Endothelial cell of umbilical vein (primary cell): Measurements from ENCODE around the gene LGALSL. TPM values are rescaled to one million over a fixed set of nuclear protein-coding genes. Genes with fewer than 3 reads are reported as not detected.

ENCODE experiments used
- BruUV-seq: library from RNA; stranded (reverse); fragments of 400-500 nt; replicated peaks from 2 replicates; lab custom pipeline; 2021; lab: Mats Ljungman, UMichigan
- CTCF ChIA-PET: fragments of 300-600, 350-600 bp; sonication (Branson Sonifier 250); formaldehyde crosslinking; loops from one replicate; lab custom pipeline; 2021; ENCODE audit warnings: antibody characterized with exemption, inconsistent platforms; lab: Charles Lee
- POLR2A ChIA-PET: fragments of 300-600, 350-600 bp; sonication (Branson Sonifier 250); formaldehyde crosslinking; loops from one replicate; lab custom pipeline; 2021; ENCODE audit warnings: antibody characterized with exemption, inconsistent platforms; lab: Charles Lee
- DNase-seq: peaks from one replicate; pipeline ENCODE4 v3.0.0-alpha.2; 2011; ENCODE audit warnings: low read depth, low spot score
- FAIRE-seq: peaks from 2 replicates; lab custom pipeline; 2011; peaks lifted over from hg19 to GRCh38; lab: Jason Lieb, UNC
- H2AFZ ChIP-seq: 2 replicates; pipeline ENCODE4 v1.6.0; 2012; ENCODE audit warnings: low read depth, low read length, control low read depth, inconsistent platforms
- H3K27ac ChIP-seq: 2 replicates; pipeline ENCODE4 v1.5.1; 2011; ENCODE audit warnings: low read depth, mild to moderate bottlenecking, control low read depth, low read length, moderate library complexity; ENCODE audit not compliant: insufficient read depth
- H3K27me3 ChIP-seq, 2 experiments: 2 replicates each; pipeline versions ENCODE4 v1.6.0 to v1.6.1; 2011; ENCODE audit warnings: low read length in 2 of 2, mixed read lengths in 1 of 2; ENCODE audit not compliant: control insufficient read depth in 2 of 2, insufficient read depth in 2 of 2
- H3K36me3 ChIP-seq, 2 experiments: 2 replicates in 1 of 2; 3 replicates in 1 of 2; pipeline ENCODE4 v1.5.1; 2011; ENCODE audit warnings: low read length in 2 of 2, mild to moderate bottlenecking in 1 of 2, moderate library complexity in 1 of 2; ENCODE audit not compliant: control insufficient read depth in 2 of 2, insufficient read depth in 2 of 2; ENCODE audit errors: extremely low read depth in 1 of 2
- H3K4me1 ChIP-seq: 3 replicates; pipeline ENCODE4 v1.5.1; 2011; ENCODE audit warnings: mild to moderate bottlenecking, low read length; ENCODE audit not compliant: control insufficient read depth, insufficient read depth; ENCODE audit errors: extremely low read depth
- H3K4me2 ChIP-seq: 2 replicates; pipeline ENCODE4 v1.6.1; 2011; ENCODE audit warnings: low read length, control low read depth, mixed read lengths; ENCODE audit not compliant: insufficient read depth
- H3K4me3 ChIP-seq, 3 experiments: fragments of 200-600 bp in 1 of 3; sonication (generic), shearing (Covaris generic) in 1 of 3; replicated peaks in 1 of 3; 2 replicates each; pipeline ENCODE4 v1.5.1; 2011 to 2016; ENCODE audit warnings: control low read depth in 3 of 3, low read length in 3 of 3, mild to moderate bottlenecking in 2 of 3, inconsistent platforms in 1 of 3, low read depth in 1 of 3, moderate library complexity in 1 of 3; ENCODE audit not compliant: insufficient read depth in 1 of 3
- H3K79me2 ChIP-seq: 2 replicates; pipeline ENCODE4 v1.6.0; 2012; ENCODE audit warnings: low read length, inconsistent platforms; ENCODE audit not compliant: control insufficient read depth, insufficient read depth
- H3K9ac ChIP-seq: replicated peaks from 2 replicates; pipeline ENCODE3; 2011; ENCODE audit warnings: low read length, control low read depth; ENCODE audit not compliant: insufficient read depth; ENCODE audit errors: extremely low read depth
- H3K9me1 ChIP-seq: replicated peaks from 3 replicates; pipeline ENCODE4 v1.6.0; 2011; ENCODE audit warnings: mild to moderate bottlenecking, low read length; ENCODE audit not compliant: control insufficient read depth, insufficient read depth; ENCODE audit errors: extremely low read depth
- H3K9me3 ChIP-seq: replicated peaks from 2 replicates; pipeline ENCODE4 v1.5.1; 2012; ENCODE audit warnings: low read length, inconsistent platforms; ENCODE audit not compliant: control insufficient read depth, insufficient read depth
- H4K20me1 ChIP-seq: replicated peaks from 2 replicates; pipeline ENCODE3; 2011; ENCODE audit warnings: mild to moderate bottlenecking, low read length; ENCODE audit not compliant: control insufficient read depth, insufficient read depth; ENCODE audit errors: extremely low read depth
- EZH2 ChIP-seq: IDR thresholded peaks from 2 replicates; pipeline ENCODE4 v1.6.1; 2012; ENCODE audit warnings: borderline replicate concordance, low read depth, mild to moderate bottlenecking, moderate library complexity, low read length, inconsistent platforms; ENCODE audit not compliant: severe bottlenecking
- FOS ChIP-seq: IDR thresholded peaks from 2 replicates; pipeline ENCODE4 v1.6.1; 2011; ENCODE audit warnings: mild to moderate bottlenecking, low read length, moderate library complexity, borderline replicate concordance; ENCODE audit not compliant: insufficient read depth
- GATA2 ChIP-seq: IDR thresholded peaks from 2 replicates; pipeline ENCODE4 v1.7.0; 2011; ENCODE audit warnings: low read depth, mild to moderate bottlenecking, moderate library complexity, mixed read lengths, low read length; ENCODE audit not compliant: insufficient read length, insufficient read depth
- JUN ChIP-seq: IDR thresholded peaks from 2 replicates; pipeline ENCODE4 v1.6.1; 2011; ENCODE audit warnings: borderline replicate concordance, low read depth; ENCODE audit not compliant: insufficient read length, insufficient read depth
- POLR2A ChIP-seq: IDR thresholded peaks from 2 replicates; pipeline ENCODE4 v1.6.1; 2012; ENCODE audit warnings: low read depth, mild to moderate bottlenecking, control low read depth, low read length
- POLR2AphosphoS5 ChIP-seq: IDR thresholded peaks from 2 replicates; pipeline ENCODE4 v1.6.1; 2012; ENCODE audit warnings: low read depth, mild to moderate bottlenecking, control low read depth, low read length, moderate library complexity; ENCODE audit not compliant: insufficient read depth
- dilution Hi-C: fragments of 300-500 bp; cut with MboI; formaldehyde crosslinking; loops from one replicate; pipeline ENCODE4 v1.15.0; 2019; ENCODE audit warnings: low sequenced_read_pairs; ENCODE audit not compliant: extremely low pct_ligation_motif_present
- intact Hi-C: fragments of 100-400 bp; cut with micrococcal nuclease; formaldehyde crosslinking; loops from one replicate; pipeline ENCODE4 v1.10.0; 2022
- polyA plus RNA-seq, 4 experiments: library from polyadenylated mRNA; depleted of rRNA in 3 of 4; stranded (reverse) in 3 of 4; unstranded in 1 of 4; fragments of >200 nt; gene quantifications; 2 replicates each; pipeline versions ENCODE4 v1.2.1 to v1.2.3, GENCODE V29; 2011 to 2012; ENCODE audit warnings: missing spikeins in 1 of 4
- total RNA-seq: library from RNA; stranded (reverse); gene quantifications from 2 replicates; pipeline ENCODE4 v1.2.3, GENCODE V29; 2021
- TF ChIP-seq, protein P1 (sequence below), 2 donors: IDR thresholded peaks; 1 replicate in 1 of 2; 2 replicates in 1 of 2; pipeline ENCODE4 v1.5.1; 2011; ENCODE audit warnings: low read length in 2 of 2, mild to moderate bottlenecking in 2 of 2, moderate library complexity in 2 of 2, control low read depth in 1 of 2, inconsistent platforms in 1 of 2, low read depth in 1 of 2; ENCODE audit not compliant: insufficient read depth in 1 of 2; ENCODE audit errors: extremely low read depth in 1 of 2
- TF ChIP-seq, protein P2 (sequence below): IDR thresholded peaks from 2 replicates; pipeline ENCODE4 v1.6.1; 2011; ENCODE audit not compliant: insufficient read depth, insufficient read length

Gene LGALSL
- total and polyA plus RNA-seq, 2 donors (not counting 3 experiments of a cell fraction or from before 2014, with no cell fraction given): 2.3 to 2.6 TPM

DNA sequence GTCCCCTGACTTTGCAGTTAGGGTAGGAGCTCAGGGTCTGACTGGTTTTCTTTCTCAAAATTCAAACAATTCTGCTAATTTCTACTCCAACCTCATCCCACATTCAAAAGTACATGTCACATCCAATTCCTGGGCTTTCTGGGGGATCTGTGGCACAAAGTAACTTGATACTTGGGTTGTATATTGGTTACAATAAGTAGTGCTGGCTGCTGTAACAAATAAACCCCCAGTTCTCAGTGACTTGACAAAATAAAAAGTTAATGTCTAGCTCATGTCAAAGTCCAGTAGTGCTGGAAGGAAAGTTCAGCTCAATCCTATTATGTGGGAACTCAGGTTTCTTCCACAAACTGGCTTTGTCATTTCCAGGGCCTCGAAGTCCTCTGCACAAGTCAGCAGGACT is 23.1 kb downstream of the LGALSL start:
- Histone ChIP-seq H3K9ac (no peak overlapping the region), H3K27me3 (peaks cover 0 to 6% of the 10 kb centered on the region in 2 experiments), H4K20me1 (no peaks in the 10 kb centered on the region), H3K4me2 (no peak overlapping the region), H3K9me1 (no peaks in the 10 kb centered on the region), H2AFZ (no peak overlapping the region), H3K79me2 (no peaks in the 10 kb centered on the region), H3K9me3 (no peaks in the 10 kb centered on the region), H3K27ac (no peak overlapping the region), H3K36me3 (no peaks in the 10 kb centered on the region), H3K4me3 (no peak overlapping the region), H3K4me1 (no peaks in the 10 kb centered on the region)
- TF ChIP-seq GATA2 (no peak), POLR2AphosphoS5 (no peak)
- ChIA-PET POLR2A (no interaction called here), CTCF (interaction anchor here (1.0 to 2.7 kb wide), 4 partner anchors 10 to 165 kb away, joined by 3 to 16 read pairs (median 6); no protein-coding TSS in a partner anchor)
- DNase-seq (no peak), FAIRE-seq (no peak)
- BruUV-seq: no TSS peak
- intact Hi-C loops: no loop called here
- dilution Hi-C loops: no loop called here

DNA sequence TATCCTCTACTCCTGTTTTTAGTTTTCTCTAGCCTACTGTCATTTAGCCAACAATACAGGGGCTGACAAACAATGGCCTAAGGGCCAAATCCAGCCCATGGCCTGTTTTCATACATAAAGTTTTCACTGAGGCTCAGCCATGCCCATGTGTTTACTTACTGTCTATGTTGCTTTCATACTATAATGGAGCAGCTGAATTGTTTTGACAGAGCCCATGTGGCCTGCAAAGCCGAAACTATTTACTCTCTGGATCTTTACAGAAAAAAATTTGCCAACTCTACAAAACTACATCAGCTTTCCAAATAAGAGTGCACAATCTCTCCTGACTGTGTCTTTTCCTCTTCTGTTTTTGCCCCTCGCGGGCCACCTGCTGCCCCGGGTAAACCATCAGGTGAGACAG is 24.0 kb downstream of the LGALSL start:
- no TSS peak for BruUV-seq
- Histone ChIP-seq H3K9me1 (no peaks in the 10 kb centered on the region), H3K4me2 (no peak overlapping the region), H3K9ac (no peak overlapping the region), H2AFZ (no peak overlapping the region), H3K27ac (no peak overlapping the region), H3K4me1 (peaks cover 5% of the 10 kb centered on the region), H3K9me3 (no peaks in the 10 kb centered on the region), H3K27me3 (peaks cover 0 to 6% of the 10 kb centered on the region in 2 experiments), H3K4me3 (no peak overlapping the region), H4K20me1 (no peaks in the 10 kb centered on the region), H3K36me3 (no peaks in the 10 kb centered on the region), H3K79me2 (no peaks in the 10 kb centered on the region)
- intact Hi-C loops (no loop called here), dilution Hi-C loops (no loop called here)
- DNase-seq: no peak
- POLR2A ChIA-PET: no interaction called here
- no peak for FAIRE-seq
- CTCF ChIA-PET: interaction anchor here (2.4 to 2.7 kb wide), 2 partner anchors 9 to 147 kb away, joined by 9 to 16 read pairs; no protein-coding TSS in a partner anchor
- TF ChIP-seq JUN: no peak
- TF ChIP-seq, protein P1, sequence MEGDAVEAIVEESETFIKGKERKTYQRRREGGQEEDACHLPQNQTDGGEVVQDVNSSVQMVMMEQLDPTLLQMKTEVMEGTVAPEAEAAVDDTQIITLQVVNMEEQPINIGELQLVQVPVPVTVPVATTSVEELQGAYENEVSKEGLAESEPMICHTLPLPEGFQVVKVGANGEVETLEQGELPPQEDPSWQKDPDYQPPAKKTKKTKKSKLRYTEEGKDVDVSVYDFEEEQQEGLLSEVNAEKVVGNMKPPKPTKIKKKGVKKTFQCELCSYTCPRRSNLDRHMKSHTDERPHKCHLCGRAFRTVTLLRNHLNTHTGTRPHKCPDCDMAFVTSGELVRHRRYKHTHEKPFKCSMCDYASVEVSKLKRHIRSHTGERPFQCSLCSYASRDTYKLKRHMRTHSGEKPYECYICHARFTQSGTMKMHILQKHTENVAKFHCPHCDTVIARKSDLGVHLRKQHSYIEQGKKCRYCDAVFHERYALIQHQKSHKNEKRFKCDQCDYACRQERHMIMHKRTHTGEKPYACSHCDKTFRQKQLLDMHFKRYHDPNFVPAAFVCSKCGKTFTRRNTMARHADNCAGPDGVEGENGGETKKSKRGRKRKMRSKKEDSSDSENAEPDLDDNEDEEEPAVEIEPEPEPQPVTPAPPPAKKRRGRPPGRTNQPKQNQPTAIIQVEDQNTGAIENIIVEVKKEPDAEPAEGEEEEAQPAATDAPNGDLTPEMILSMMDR (IDR thresholded peaks at IDR 0.05; ENCODE audit: extremely low read depth in 1 of 2, insufficient read depth in 1 of 2, low read depth in 1 of 2, low read length in 2 of 2): no peak
- TF ChIP-seq FOS: no peak
- no peak for TF ChIP-seq GATA2
- TF ChIP-seq POLR2A: no peak
- TF ChIP-seq, protein P2, sequence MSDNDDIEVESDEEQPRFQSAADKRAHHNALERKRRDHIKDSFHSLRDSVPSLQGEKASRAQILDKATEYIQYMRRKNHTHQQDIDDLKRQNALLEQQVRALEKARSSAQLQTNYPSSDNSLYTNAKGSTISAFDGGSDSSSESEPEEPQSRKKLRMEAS: no peak
- no peak for TF ChIP-seq EZH2
- no peak for TF ChIP-seq POLR2AphosphoS5
